Liver (tissue), 9 donors: ENCODE data around the gene PRMT9. TPM values are rescaled to one million over a fixed set of nuclear protein-coding genes. Genes with fewer than 3 reads are reported as not detected.

Source experiments
- DNase-seq: peaks from one replicate; pipeline ENCODE4 v3.0.0-alpha.2; 2017; ENCODE audit warnings: low spot score
- H3K27ac ChIP-seq, 2 donors: one replicate each; pipeline ENCODE4 v1.7.0; 2013; ENCODE audit warnings: inconsistent platforms in 2 of 2, low read length in 2 of 2, control low read depth in 1 of 2, low read depth in 1 of 2, mild to moderate bottlenecking in 1 of 2
- H3K27me3 ChIP-seq, 4 donors: one replicate each; pipeline versions ENCODE4 v1.6.1 to v1.7.0; 2013; ENCODE audit warnings: low read length in 3 of 4, inconsistent platforms in 1 of 4, mild to moderate bottlenecking in 1 of 4, moderate library complexity in 1 of 4; ENCODE audit not compliant: control insufficient read depth in 4 of 4, insufficient read depth in 4 of 4
- H3K36me3 ChIP-seq, 4 donors: one replicate each; pipeline versions ENCODE4 v1.6.1 to v1.7.0; 2013; ENCODE audit warnings: low read length in 3 of 4, mild to moderate bottlenecking in 3 of 4, low read depth in 1 of 4, moderate library complexity in 1 of 4; ENCODE audit not compliant: control insufficient read depth in 4 of 4, insufficient read depth in 3 of 4
- H3K4me1 ChIP-seq, 4 donors: one replicate each; pipeline versions ENCODE4 v1.6.1 to v1.7.0; 2013; ENCODE audit warnings: low read length in 3 of 4, mild to moderate bottlenecking in 3 of 4, moderate library complexity in 1 of 4; ENCODE audit not compliant: control insufficient read depth in 4 of 4, insufficient read depth in 4 of 4
- H3K4me3 ChIP-seq, 3 donors: one replicate each; pipeline versions ENCODE4 v1.6.1 to v1.7.0; 2013; ENCODE audit warnings: low read length in 3 of 3, control low read depth in 1 of 3, low read depth in 1 of 3, mild to moderate bottlenecking in 1 of 3
- H3K9ac ChIP-seq, 2 donors: one replicate each; pipeline ENCODE4 v1.7.0; 2013; ENCODE audit warnings: low read length in 2 of 2, mild to moderate bottlenecking in 2 of 2, moderate library complexity in 2 of 2, control low read depth in 1 of 2, low read depth in 1 of 2
- H3K9me3 ChIP-seq, 4 donors: one replicate each; pipeline versions ENCODE4 v1.6.1 to v1.7.0; 2013; ENCODE audit warnings: low read length in 3 of 4; ENCODE audit not compliant: control insufficient read depth in 4 of 4
- ATF3 ChIP-seq: IDR thresholded peaks from 2 replicates; pipeline ENCODE4 v1.6.1; 2016; ENCODE audit warnings: antibody characterized with exemption
- CTCF ChIP-seq: fragments of 150-350 bp; IDR thresholded peaks from 2 replicates; pipeline ENCODE4 v1.5.1; 2017; ENCODE audit warnings: improper control_type of control experiment, low read depth, low read length; ENCODE audit not compliant: missing input control
- EGR1 ChIP-seq, 2 donors: IDR thresholded peaks; 2 replicates each; pipeline ENCODE4 v1.6.1; 2016 to 2018; ENCODE audit warnings: antibody characterized with exemption in 2 of 2, low read depth in 2 of 2
- FOXA1 ChIP-seq: IDR thresholded peaks from 2 replicates; pipeline ENCODE4 v1.6.1; 2016; ENCODE audit warnings: antibody characterized with exemption
- FOXA2 ChIP-seq: IDR thresholded peaks from 2 replicates; pipeline ENCODE4 v1.6.1; 2016; ENCODE audit warnings: antibody characterized with exemption
- GABPA ChIP-seq, 2 donors: IDR thresholded peaks in 1 of 2; conservative IDR thresholded peaks in 1 of 2; 2 replicates each; pipeline ENCODE4 v1.6.1; 2016; ENCODE audit warnings: antibody characterized with exemption in 2 of 2, mild to moderate bottlenecking in 1 of 2, moderate library complexity in 1 of 2
- HNF4A ChIP-seq, 2 donors: conservative IDR thresholded peaks; 2 replicates each; pipeline ENCODE4 v1.6.1; 2016; ENCODE audit warnings: antibody characterized with exemption in 2 of 2, mild to moderate bottlenecking in 2 of 2
- HNF4G ChIP-seq: IDR thresholded peaks from 2 replicates; pipeline ENCODE4 v1.6.1; 2016; ENCODE audit warnings: antibody characterized with exemption
- JUND ChIP-seq, 2 donors: IDR thresholded peaks; 2 replicates each; pipeline ENCODE4 v1.6.1; 2016; ENCODE audit warnings: antibody characterized with exemption in 2 of 2
- MAX ChIP-seq: IDR thresholded peaks from 2 replicates; pipeline ENCODE4 v1.6.1; 2016; ENCODE audit warnings: antibody characterized with exemption
- NR2F2 ChIP-seq: IDR thresholded peaks from 2 replicates; pipeline ENCODE4 v1.6.1; 2016; ENCODE audit warnings: antibody characterized with exemption
- RAD21 ChIP-seq, 2 donors: IDR thresholded peaks; 2 replicates each; pipeline ENCODE4 v1.6.1; 2016; ENCODE audit warnings: antibody characterized with exemption in 2 of 2, mild to moderate bottlenecking in 2 of 2
- RXRA ChIP-seq, 2 donors: IDR thresholded peaks; 2 replicates each; pipeline ENCODE4 v1.6.1; 2017 to 2018; ENCODE audit warnings: antibody characterized with exemption in 2 of 2, mild to moderate bottlenecking in 1 of 2
- SP1 ChIP-seq: IDR thresholded peaks from 2 replicates; pipeline ENCODE4 v1.6.1; 2018; ENCODE audit warnings: antibody characterized with exemption, mild to moderate bottlenecking
- TAF1 ChIP-seq: conservative IDR thresholded peaks from 2 replicates; pipeline ENCODE4 v1.6.1; 2016; ENCODE audit warnings: antibody characterized with exemption, mild to moderate bottlenecking
- YY1 ChIP-seq: IDR thresholded peaks from 2 replicates; pipeline ENCODE4 v1.6.1; 2016; ENCODE audit warnings: antibody characterized with exemption, mild to moderate bottlenecking
- ZBTB33 ChIP-seq: IDR thresholded peaks from 2 replicates; pipeline ENCODE4 v1.6.1; 2016; ENCODE audit warnings: antibody characterized with exemption
- WGBS: extraction: QIAGEN DNeasy Blood & Tissue Kit; methylation state at CpG from one replicate; pipeline ENCODE4 v1.1.7; 2013; 5-methylcytosine and 5-hydroxymethylcytosine counted together
- polyA plus RNA-seq, 2 donors: library from polyadenylated mRNA; stranded (reverse) in 1 of 2; unstranded in 1 of 2; fragments of 200-250 nt in 1 of 2; fragments of >200 nt in 1 of 2; fragmentation: Nextera tagmentation in 1 of 2; extraction: Ambion mirVana in 1 of 2; gene quantifications; one replicate each; pipeline versions ENCODE4 v1.2.1 to v1.2.3, GENCODE V29; 2013 to 2015
- total RNA-seq, 2 donors: library from RNA; depleted of rRNA; stranded (reverse); fragments of >200 nt; gene quantifications; one replicate each; pipeline ENCODE4 v1.2.3, GENCODE V29; 2014
- donor health status: healthy.
- donor health status: healthy.
- donor health status: healthy.
- donor health status: healthy.
- donor health status: healthy.

Gene PRMT9
- total and polyA plus RNA-seq, 4 donors: 2.4 to 8.5 (median 5.7) TPM

- no peak for TF ChIP-seq CTCF
- TF ChIP-seq HNF4A (conservative IDR thresholded peaks at IDR 0.05): peak; percentile 35 to 53
- H3K27me3 ChIP-seq: no peaks in the 10 kb centered on the region
- no peak overlapping the region for H3K4me3 ChIP-seq
- no peak overlapping the region for H3K27ac ChIP-seq
- H3K36me3 ChIP-seq: no peaks in the 10 kb centered on the region
- peaks cover 0 to 6% (median 3%) of the 10 kb centered on the region in 4 donors for H3K4me1 ChIP-seq
- WGBS: 53% methylated on average over 5 of the region's 5 CpGs
- DNase-seq: no peak
- no peaks in the 10 kb centered on the region for H3K9me3 ChIP-seq
- no peak overlapping the region for H3K9ac ChIP-seq
These were observed 39.4 kb upstream of the PRMT9 start for GRCh38 chr4:147723326-147723725.

GRCh38 chr4:147717878-147718277 is 33.9 kb upstream of the PRMT9 start:
- Histone ChIP-seq H3K27ac (no peak overlapping the region), H3K4me3 (no peak overlapping the region), H3K27me3 (no peaks in the 10 kb centered on the region), H3K9ac (no peak overlapping the region), H3K4me1 (no peaks in the 10 kb centered on the region), H3K9me3 (no peaks in the 10 kb centered on the region), H3K36me3 (no peaks in the 10 kb centered on the region)
- no peak for DNase-seq
- WGBS: 52% methylated on average over 1 of the region's 1 CpG
- TF ChIP-seq EGR1 (IDR thresholded peaks at IDR 0.05; ENCODE audit: low read depth in 2 of 2): no peak

- Histone ChIP-seq H3K4me1 (no peaks in the 10 kb centered on the region), H3K4me3 (no peak overlapping the region), H3K9me3 (no peaks in the 10 kb centered on the region), H3K27me3 (no peaks in the 10 kb centered on the region), H3K27ac (no peak overlapping the region), H3K9ac (no peak overlapping the region), H3K36me3 (no peaks in the 10 kb centered on the region)
- no peak for TF ChIP-seq TAF1
- TF ChIP-seq FOXA1: no peak
- TF ChIP-seq RXRA (IDR thresholded peaks at IDR 0.05): no peak
- no peak for TF ChIP-seq YY1
- TF ChIP-seq JUND (IDR thresholded peaks at IDR 0.05): no peak
- TF ChIP-seq HNF4G: no peak
- TF ChIP-seq GABPA (IDR thresholded peaks at IDR 0.05 in 1 of 2, conservative IDR thresholded peaks at IDR 0.05 in 1 of 2): no peak
- TF ChIP-seq MAX: no peak
- TF ChIP-seq CTCF: no peak
- no peak for TF ChIP-seq SP1
- no peak for TF ChIP-seq ZBTB33
- TF ChIP-seq ATF3: no peak
- TF ChIP-seq FOXA2: no peak
- TF ChIP-seq HNF4A (conservative IDR thresholded peaks at IDR 0.05): no peak
- TF ChIP-seq NR2F2: no peak
- no peak for TF ChIP-seq RAD21 (IDR thresholded peaks at IDR 0.05)
- no peak for TF ChIP-seq EGR1 (IDR thresholded peaks at IDR 0.05; ENCODE audit: low read depth in 2 of 2)
- WGBS: 92% methylated on average over 8 of the region's 8 CpGs
- no peak for DNase-seq
These were observed 30.8 kb upstream of the PRMT9 start for GRCh38 chr4:147714575-147715401.
